ENCODE data around the gene FITM2. TPM values are rescaled to one million over a fixed set of nuclear protein-coding genes. Genes with fewer than 3 reads are reported as not detected.

FITM2 gene
- total and polyA plus RNA-seq, 10 of the 15 experiments (the other 5 are each of a cell fraction or from before 2014, with no cell fraction given) = 0.46 to 1.9 (median 1.6) TPM

- Histone ChIP-seq H3K27me3 (replicated peaks in 1 of 2; ENCODE audit: control insufficient read depth in 2 of 2, insufficient read depth in 2 of 2, low read length in 1 of 2) (no peaks in the 10 kb centered on the region), H3K9me3 (replicated peaks; ENCODE audit: control insufficient read depth, insufficient read depth, low read length) (no peaks in the 10 kb centered on the region), H3K4me3 (no peak overlapping the region), H3K36me3 (ENCODE audit: control insufficient read depth in 2 of 2, insufficient read depth in 2 of 2, low read length in 1 of 2) (no peaks in the 10 kb centered on the region), H3K4me2 (ENCODE audit: control insufficient read depth, insufficient read depth) (no peak overlapping the region), H3K9ac (ENCODE audit: control insufficient read depth, insufficient read depth, low read length) (no peak overlapping the region), H3K79me2 (ENCODE audit: control insufficient read depth, insufficient read depth, low read length) (no peaks in the 10 kb centered on the region), H2AFZ (ENCODE audit: control insufficient read depth, low read depth, low read length) (no peak overlapping the region), H3K4me1 (ENCODE audit: control insufficient read depth, insufficient read depth, low read length) (peaks cover 5% of the 10 kb centered on the region; the same call in 1 of the 2 replicates), H4K20me1 (ENCODE audit: control insufficient read depth, insufficient read depth) (no peaks in the 10 kb centered on the region), H3K27ac (ENCODE audit: control insufficient read depth, insufficient read depth) (no peak overlapping the region)
- no TSS peak for BruUV-seq (replicated peaks)
- no peak for FAIRE-seq
- no peak for ATAC-seq
- intact Hi-C loops (cut with micrococcal nuclease; ENCODE audit: unreplicated experiment) (no loop called here), in situ Hi-C loops (cut with MboI) (no loop called here)
- WGBS (ENCODE audit: insufficient coverage, insufficient replicate concordance, low lambda C conversion rate, missing lambda C conversion rate) = 25% methylated on average over 6 of the region's 6 CpGs
- ChIA-PET CTCF (interaction anchor here (0.9 to 1.0 kb wide), 2 partner anchors 29 to 165 kb away, joined by 3 to 4 read pairs; no protein-coding TSS in a partner anchor), POLR2A (no interaction called here), SMC1A (ENCODE audit: uncharacterized antibody, unreplicated experiment) (no interaction called here), RAD21 (ENCODE audit: unreplicated experiment) (no interaction called here)
- TF ChIP-seq SPI1 (IDR thresholded peaks at IDR 0.05; ENCODE audit: borderline replicate concordance, insufficient read depth, low read depth, low read length) (no peak), HDAC2 (IDR thresholded peaks at IDR 0.05) (no peak), PAX8 (IDR thresholded peaks at IDR 0.05) (no peak), ATF2 (IDR thresholded peaks at IDR 0.05; ENCODE audit: low read length) (no peak), TBL1XR1 (IDR thresholded peaks at IDR 0.05; ENCODE audit: low read depth, low read length) (no peak), SUPT20H (IDR thresholded peaks at IDR 0.05; ENCODE audit: borderline replicate concordance, control insufficient read depth, low read depth, low read length) (no peak), IRF5 (IDR thresholded peaks at IDR 0.05; ENCODE audit: borderline replicate concordance) (no peak)
- no peak for DNase-seq (ENCODE audit: low read depth, low spot score)
Observed at GRCh38 chr20:44354979-44355497, 44.0 kb upstream of the FITM2 start.

Measured in GM12878 (cell line).